ENCODE data around the gene ALG10.
"Not testable (repeated sequence)": the region's sequence is repeated elsewhere in the genome, so short reads cannot be mapped to it uniquely, and the experiment has no call there.

Gene ALG10

GRCh38 chr12:34022079-34022830, at the start of gene ALG10:
Gene ALG10, plus strand, starts transcription at chr12:34022496. Its CDS starts 104 bp downstream, at chr12:34022600.
- FAIRE-seq = no peak

GRCh38 chr12:33972884-33973283, 49.4 kb upstream of the ALG10 start:
- not testable (repeated sequence) for FAIRE-seq; DNase-seq (ENCODE audit: insufficient read length, low spot score)

More at GRCh38 chr12:34022079-34022830, at the start of gene ALG10:
- DNase-seq (ENCODE audit: insufficient read length, low spot score) = peak; percentile 59

- DNase-seq (ENCODE audit: insufficient read length, low spot score) (no peak), FAIRE-seq (no peak)
These were observed 44.4 kb upstream of the ALG10 start for GRCh38 chr12:33977887-33978286.

GRCh38 chr12:33988197-33988805, 34.0 kb upstream of the ALG10 start:
- DNase-seq (ENCODE audit: insufficient read length, low spot score) = no peak
- no peak for FAIRE-seq

- DNase-seq (ENCODE audit: insufficient read length, low spot score) (no peak), FAIRE-seq (no peak)
These were observed 33.4 kb upstream of the ALG10 start for GRCh38 chr12:33988913-33989312.

- DNase-seq (ENCODE audit: insufficient read length, low spot score) (no peak), FAIRE-seq (no peak)
These were observed 27.2 kb upstream of the ALG10 start for GRCh38 chr12:33994857-33995808.

- not testable (repeated sequence) for FAIRE-seq
These were observed 13.5 kb upstream of the ALG10 start for GRCh38 chr12:34008835-34009234.

GRCh38 chr12:34016361-34016760, 5.9 kb upstream of the ALG10 start:
- DNase-seq (ENCODE audit: insufficient read length, low spot score) = no peak
- FAIRE-seq = no peak

More at GRCh38 chr12:34008835-34009234, 13.5 kb upstream of the ALG10 start:
- not testable (repeated sequence) for DNase-seq (ENCODE audit: insufficient read length, low spot score)

- FAIRE-seq (no peak), DNase-seq (ENCODE audit: insufficient read length, low spot score) (no peak)
These were observed 1.2 kb upstream of the ALG10 start for GRCh38 chr12:34021071-34021470.

- DNase-seq (ENCODE audit: insufficient read length, low spot score); FAIRE-seq: not testable (repeated sequence)
These were observed 5.4 kb downstream of the ALG10 start for GRCh38 chr12:34027661-34028060.

- FAIRE-seq = no peak
- DNase-seq (ENCODE audit: insufficient read length, low spot score) = no peak
These were observed 8.3 kb downstream of the ALG10 start for GRCh38 chr12:34030591-34030990.

- FAIRE-seq = no peak
- no peak for DNase-seq (ENCODE audit: insufficient read length, low spot score)
These were observed 11.5 kb downstream of the ALG10 start for GRCh38 chr12:34033628-34034296.

- FAIRE-seq; DNase-seq (ENCODE audit: insufficient read length, low spot score): not testable (repeated sequence)
These were observed 16.1 kb downstream of the ALG10 start for GRCh38 chr12:34038357-34038756.

GRCh38 chr12:34046570-34046969, 24.3 kb downstream of the ALG10 start:
- DNase-seq (ENCODE audit: insufficient read length, low spot score) = no peak
- no peak for FAIRE-seq

GRCh38 chr12:34047855-34048254, 25.6 kb downstream of the ALG10 start:
- not testable (repeated sequence) for DNase-seq (ENCODE audit: insufficient read length, low spot score); FAIRE-seq

GRCh38 chr12:34048714-34049113, 26.4 kb downstream of the ALG10 start:
- DNase-seq (ENCODE audit: insufficient read length, low spot score) (no peak), FAIRE-seq (no peak)

- FAIRE-seq (no peak), DNase-seq (ENCODE audit: insufficient read length, low spot score) (no peak)
These were observed 29.2 kb downstream of the ALG10 start for GRCh38 chr12:34051486-34051885.

GRCh38 chr12:34054938-34055337, 32.6 kb downstream of the ALG10 start:
- FAIRE-seq = no peak
- no peak for DNase-seq (ENCODE audit: insufficient read length, low spot score)

Measured in HTR-8/SVneo (cell line).